A673 (cell line): ENCODE results near the gene HOXD1. TPM values are rescaled to one million over a fixed set of nuclear protein-coding genes. Genes with fewer than 3 reads are reported as not detected.

ENCODE experiments used
- BruUV-seq: library from RNA; stranded (reverse); fragments of 400-500 nt; replicated peaks from 2 replicates; lab custom pipeline; 2021; lab: Mats Ljungman, UMichigan
- CTCF ChIA-PET: fragments of 300-600 bp; sonication (Branson Sonifier 250); formaldehyde crosslinking; loops from one replicate; lab custom pipeline; 2022; ENCODE audit warnings: antibody characterized with exemption; lab: Charles Lee
- POLR2A ChIA-PET: fragments of 300-600 bp; sonication (Branson Sonifier 250); formaldehyde crosslinking; loops from one replicate; lab custom pipeline; 2022; ENCODE audit warnings: antibody characterized with exemption; ENCODE audit not compliant: low non-redundant PET; lab: Charles Lee
- DNase-seq: peaks from one replicate; pipeline ENCODE4 v3.0.0-alpha.2; 2015; ENCODE audit warnings: low spot score
- H3K27ac ChIP-seq: fragments of 200-600 bp; sonication (generic); 2 replicates; pipeline ENCODE4 v1.5.1; 2016; ENCODE audit warnings: mixed run types, low read depth, mild to moderate bottlenecking, mixed read lengths, antibody characterized with exemption, low read length; ENCODE audit not compliant: poor library complexity, severe bottlenecking
- H3K27me3 ChIP-seq: fragments of 200-600 bp; sonication (generic); replicated peaks from 2 replicates; pipeline ENCODE4 v1.6.1; 2017; ENCODE audit warnings: mixed run types, low read depth, mild to moderate bottlenecking, mixed read lengths, antibody characterized with exemption, low read length; ENCODE audit not compliant: insufficient read depth, poor library complexity
- H3K36me3 ChIP-seq: fragments of 200-600 bp; sonication (generic); 2 replicates; pipeline ENCODE4 v1.6.1; 2016; ENCODE audit warnings: mixed run types, mild to moderate bottlenecking, mixed read lengths, antibody characterized with exemption, low read length; ENCODE audit not compliant: insufficient read depth, poor library complexity, severe bottlenecking
- H3K4me1 ChIP-seq: fragments of 200-600 bp; sonication (generic); 2 replicates; pipeline ENCODE4 v1.6.1; 2017; ENCODE audit warnings: mixed run types, mild to moderate bottlenecking, mixed read lengths, antibody characterized with exemption, low read length; ENCODE audit not compliant: insufficient read depth, poor library complexity, severe bottlenecking
- H3K4me3 ChIP-seq: fragments of 200-600 bp; sonication (generic); 2 replicates; pipeline ENCODE4 v1.5.1; 2016; ENCODE audit warnings: low read depth, mixed run types, mild to moderate bottlenecking, mixed read lengths, low read length; ENCODE audit not compliant: poor library complexity, severe bottlenecking
- H3K9me3 ChIP-seq: fragments of 200-600 bp; sonication (generic); 2 replicates; pipeline ENCODE4 v1.6.1; 2016; ENCODE audit warnings: mixed run types, low read depth, mild to moderate bottlenecking, mixed read lengths, antibody characterized with exemption, low read length; ENCODE audit not compliant: poor library complexity, severe bottlenecking
- CTCF ChIP-seq: fragments of 300-800, 200-600 bp; sonication (generic); conservative IDR thresholded peaks from 2 replicates; pipeline ENCODE4 v1.5.1; 2017; ENCODE audit warnings: low read depth, mild to moderate bottlenecking, antibody characterized with exemption, low read length, moderate library complexity, mixed read lengths
- EZH2 ChIP-seq: fragments of 200-600 bp; sonication (generic); IDR thresholded peaks from 2 replicates; pipeline ENCODE4 v1.6.1; 2017; ENCODE audit warnings: borderline replicate concordance, low read depth, mild to moderate bottlenecking, mixed read lengths, antibody characterized with exemption, low read length; ENCODE audit not compliant: poor library complexity, severe bottlenecking
- intact Hi-C: fragments of 100-400 bp; cut with micrococcal nuclease; formaldehyde crosslinking; loops from one replicate; pipeline ENCODE4 v1.10.0; 2022; ENCODE audit not compliant: unreplicated experiment
- total RNA-seq: library from RNA; stranded (reverse); gene quantifications from 2 replicates; pipeline ENCODE4 v1.2.3, GENCODE V29; 2021

The HOXD1 gene
- total RNA-seq, 1 experiment from 2014 or later: not detected

GRCh38 chr2:176164201-176164600, 24.3 kb upstream of the HOXD1 start:
- H3K27me3 ChIP-seq: no peaks in the 10 kb centered on the region
- H3K9me3 ChIP-seq: no peaks in the 10 kb centered on the region
- no peak for DNase-seq
- BruUV-seq: no TSS peak
- H3K27ac ChIP-seq: no peak overlapping the region
- intact Hi-C loops: no loop called here
- ChIA-PET CTCF (no interaction called here), POLR2A (no interaction called here)
- no peak for TF ChIP-seq EZH2
- TF ChIP-seq CTCF: no peak
- H3K4me1 ChIP-seq: peaks cover 8% of the 10 kb centered on the region
- no peak overlapping the region for H3K4me3 ChIP-seq
- H3K36me3 ChIP-seq: peaks cover 10% of the 10 kb centered on the region

GRCh38 chr2:176164611-176165369, 23.7 kb upstream of the HOXD1 start:
- no peak for TF ChIP-seq EZH2
- no peak for TF ChIP-seq CTCF
- no peak for DNase-seq
- ChIA-PET CTCF (no interaction called here), POLR2A (no interaction called here)
- Histone ChIP-seq H3K27me3 (no peaks in the 10 kb centered on the region), H3K27ac (no peak overlapping the region), H3K4me3 (no peak overlapping the region), H3K4me1 (peaks cover 3% of the 10 kb centered on the region), H3K36me3 (peaks cover 7% of the 10 kb centered on the region), H3K9me3 (no peaks in the 10 kb centered on the region)
- intact Hi-C loops: no loop called here
- no TSS peak for BruUV-seq

- DNase-seq: no peak
- POLR2A ChIA-PET: no interaction called here
Measured at GRCh38 chr2:176165370-176166050, 23.0 kb upstream of the HOXD1 start.

More at GRCh38 chr2:176165370-176166050, 23.0 kb upstream of the HOXD1 start:
- no peaks in the 10 kb centered on the region for H3K27me3 ChIP-seq
- no TSS peak for BruUV-seq
- H3K36me3 ChIP-seq: peaks cover 3% of the 10 kb centered on the region
- peaks cover 3% of the 10 kb centered on the region for H3K4me1 ChIP-seq
- CTCF ChIA-PET: no interaction called here
- H3K9me3 ChIP-seq: no peaks in the 10 kb centered on the region
- H3K27ac ChIP-seq: no peak overlapping the region
- intact Hi-C loops: no loop called here
- H3K4me3 ChIP-seq: no peak overlapping the region
- TF ChIP-seq CTCF: no peak
- no peak for TF ChIP-seq EZH2
